CD4-positive, alpha-beta memory T cell (primary cell): ENCODE measurements around the gene CUBN. TPM values are rescaled to one million over a fixed set of nuclear protein-coding genes. Genes with fewer than 3 reads are reported as not detected.

Source experiments
- CTCF ChIA-PET: fragments of 350-600 bp; sonication (Branson Sonifier 250); formaldehyde crosslinking; loops from one replicate; lab custom pipeline; 2021; ENCODE audit warnings: inconsistent platforms; ENCODE audit not compliant: partially characterized antibody; lab: Charles Lee
- POLR2A ChIA-PET: fragments of 350-600 bp; sonication (Branson Sonifier 250); formaldehyde crosslinking; loops from one replicate; lab custom pipeline; 2021; ENCODE audit not compliant: partially characterized antibody; lab: Charles Lee
- DNase-seq, 5 donors: peaks; one replicate each; pipeline versions ENCODE4 v3.0.0 to v3.0.0-alpha.2; 2020 to 2022; ENCODE audit warnings: mixed read lengths in 1 of 5
- H3K27ac ChIP-seq: one replicate; pipeline ENCODE4 v1.7.0; 2013; ENCODE audit warnings: low read depth, low read length
- H3K27me3 ChIP-seq: 2 replicates; pipeline ENCODE4 v1.7.0; 2013; ENCODE audit warnings: mild to moderate bottlenecking, low read length, moderate library complexity; ENCODE audit not compliant: insufficient read depth
- H3K36me3 ChIP-seq: 2 replicates; pipeline ENCODE4 v1.7.0; 2013; ENCODE audit warnings: mild to moderate bottlenecking, low read length, moderate library complexity; ENCODE audit not compliant: insufficient read depth
- H3K4me1 ChIP-seq: 2 replicates; pipeline ENCODE4 v1.7.0; 2013; ENCODE audit warnings: mild to moderate bottlenecking, low read length, moderate library complexity; ENCODE audit not compliant: insufficient read depth
- H3K4me3 ChIP-seq, 2 donors: one replicate each; pipeline ENCODE4 v1.7.0; 2013; ENCODE audit warnings: low read length in 2 of 2, mild to moderate bottlenecking in 1 of 2
- H3K9me3 ChIP-seq, 2 donors: one replicate each; pipeline ENCODE4 v1.7.0; 2013; ENCODE audit warnings: low read length in 2 of 2, control low read depth in 1 of 2; ENCODE audit not compliant: control insufficient read depth in 1 of 2
- H3K27ac Mint-ChIP-seq, 7 donors: one replicate each; pipeline ENCODE4 v1.8.0; 2020 to 2021; ENCODE audit warnings: mixed read lengths in 7 of 7, mild to moderate bottlenecking in 6 of 7, inconsistent platforms in 3 of 7, moderate library complexity in 3 of 7
- H3K27me3 Mint-ChIP-seq, 2 donors: one replicate each; pipeline ENCODE4 v1.8.0; 2020 to 2021; ENCODE audit warnings: mixed read lengths in 2 of 2
- H3K36me3 Mint-ChIP-seq, 2 donors: one replicate each; pipeline ENCODE4 v1.8.0; 2020 to 2021; ENCODE audit warnings: mixed read lengths in 2 of 2, inconsistent platforms in 1 of 2, mild to moderate bottlenecking in 1 of 2
- H3K4me1 Mint-ChIP-seq, 4 donors: one replicate each; pipeline ENCODE4 v1.8.0; 2020 to 2021; ENCODE audit warnings: mixed read lengths in 4 of 4, mild to moderate bottlenecking in 1 of 4
- H3K4me3 Mint-ChIP-seq, 8 donors: one replicate each; pipeline ENCODE4 v1.8.0; 2020 to 2021; ENCODE audit warnings: mixed read lengths in 8 of 8, mild to moderate bottlenecking in 7 of 8, moderate library complexity in 6 of 8, inconsistent platforms in 3 of 8
- H3K9me3 Mint-ChIP-seq, 8 donors: one replicate each; pipeline ENCODE4 v1.8.0; 2020 to 2021; ENCODE audit warnings: mixed read lengths in 8 of 8, mild to moderate bottlenecking in 5 of 8, inconsistent platforms in 3 of 8, moderate library complexity in 1 of 8
- intact Hi-C: fragments of 100-400 bp; cut with micrococcal nuclease; formaldehyde crosslinking; loops from one replicate; pipeline ENCODE4 v1.15.1; 2023
- polyA plus RNA-seq, 2 donors: library from polyadenylated mRNA; unstranded; fragments of 300-500 nt; fragmentation: Illumina TruSeq; gene quantifications; one replicate each; pipeline ENCODE4 v1.2.3, GENCODE V29; 2021
- total RNA-seq, 2 experiments: library from RNA; stranded (reverse); gene quantifications; one replicate each; pipeline ENCODE4 v1.2.3, GENCODE V29; 2021

The CUBN gene
- total and polyA plus RNA-seq, 4 experiments from 2014 or later: 0.49 to 10.9 (median 8.5) TPM; not detected in 1

DNA sequence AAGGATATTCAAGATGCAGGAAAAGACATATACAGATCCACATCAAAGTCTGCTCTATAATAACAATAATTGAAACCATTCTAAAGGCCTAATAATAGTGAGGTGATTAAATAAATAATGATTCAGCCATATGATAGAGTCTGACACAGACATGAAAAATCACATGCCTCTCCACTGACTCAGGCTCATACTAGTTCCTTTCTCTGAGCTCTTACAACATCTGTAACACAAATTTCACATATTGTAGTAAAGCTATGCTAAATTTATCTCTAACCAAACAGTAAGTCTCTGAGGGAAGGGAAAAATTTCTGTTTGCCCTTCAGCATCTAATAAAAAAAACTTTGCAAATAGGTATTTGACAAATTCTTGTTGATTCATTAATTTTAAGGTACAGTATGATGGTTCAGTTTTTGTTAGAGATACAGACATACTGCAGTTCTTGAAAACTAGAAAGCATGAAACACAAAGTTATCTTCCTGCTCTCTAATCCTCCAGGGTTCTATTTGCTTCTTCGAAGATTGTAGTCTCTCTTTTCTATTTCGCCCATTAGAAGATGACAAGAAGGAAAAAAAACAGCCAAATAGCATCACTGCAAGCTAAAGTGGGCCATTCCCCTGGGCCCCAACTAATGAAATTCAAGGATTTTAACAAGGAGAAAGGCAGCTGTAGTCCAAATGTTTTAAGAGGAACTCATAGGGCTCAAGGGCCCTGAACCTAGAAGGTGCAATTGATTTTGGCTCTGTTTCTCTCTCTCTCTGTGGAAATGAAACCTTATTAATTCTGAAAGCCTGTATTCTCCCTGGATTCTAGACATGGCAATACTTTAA is 53.9 kb downstream of the CUBN start:
- Mint-ChIP-seq H3K9me3 (peaks cover 0 to under 1% (median 0%) of the 10 kb centered on the region in 8 donors), H3K4me3 (no peak overlapping the region), H3K27ac (peak overlapping the region in 3 of 7 donors; percentile 17 to 53 (median 48)), H3K36me3 (peaks cover 12 to 16% of the 10 kb centered on the region in 2 donors), H3K27me3 (no peaks in the 10 kb centered on the region), H3K4me1 (peaks cover 0 to 4% (median 2%) of the 10 kb centered on the region in 4 donors)
- H3K4me1 ChIP-seq: no peaks in the 10 kb centered on the region
- H3K36me3 ChIP-seq: no peaks in the 10 kb centered on the region
- no peak overlapping the region for H3K27ac ChIP-seq
- H3K9me3 ChIP-seq: no peaks in the 10 kb centered on the region
- no peak for DNase-seq
- no peaks in the 10 kb centered on the region for H3K27me3 ChIP-seq
- intact Hi-C loops: no loop called here
- no peak overlapping the region for H3K4me3 ChIP-seq
- ChIA-PET CTCF (no interaction called here), POLR2A (no interaction called here)

DNA sequence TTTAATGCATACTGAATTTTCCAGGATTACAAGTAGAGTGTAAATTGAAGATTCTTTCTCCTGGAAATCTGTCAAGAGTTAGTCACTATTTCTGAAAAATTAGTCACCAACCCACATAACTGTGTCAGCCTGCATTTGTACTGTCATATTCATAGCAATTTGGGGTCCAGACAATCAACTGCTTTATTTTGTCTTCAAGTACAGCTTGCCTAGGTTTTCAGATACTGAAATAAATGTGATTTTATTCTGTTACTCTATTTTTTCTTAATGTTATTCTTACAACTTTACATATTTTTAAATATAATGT is 55.1 kb downstream of the CUBN start:
- no peak overlapping the region for H3K27ac ChIP-seq
- H3K4me3 ChIP-seq: no peak overlapping the region
- no peaks in the 10 kb centered on the region for H3K9me3 ChIP-seq
- Mint-ChIP-seq H3K4me3 (no peak overlapping the region), H3K4me1 (peaks cover 0 to 4% (median 1%) of the 10 kb centered on the region in 4 donors), H3K36me3 (peaks cover 9 to 19% of the 10 kb centered on the region in 2 donors), H3K27me3 (no peaks in the 10 kb centered on the region), H3K27ac (no peak overlapping the region), H3K9me3 (peaks cover 0 to 1% (median 0%) of the 10 kb centered on the region in 8 donors)
- DNase-seq: no peak
- intact Hi-C loops: no loop called here
- H3K27me3 ChIP-seq: no peaks in the 10 kb centered on the region
- H3K36me3 ChIP-seq: no peaks in the 10 kb centered on the region
- H3K4me1 ChIP-seq: no peaks in the 10 kb centered on the region
- ChIA-PET CTCF (no interaction called here), POLR2A (no interaction called here)

DNA sequence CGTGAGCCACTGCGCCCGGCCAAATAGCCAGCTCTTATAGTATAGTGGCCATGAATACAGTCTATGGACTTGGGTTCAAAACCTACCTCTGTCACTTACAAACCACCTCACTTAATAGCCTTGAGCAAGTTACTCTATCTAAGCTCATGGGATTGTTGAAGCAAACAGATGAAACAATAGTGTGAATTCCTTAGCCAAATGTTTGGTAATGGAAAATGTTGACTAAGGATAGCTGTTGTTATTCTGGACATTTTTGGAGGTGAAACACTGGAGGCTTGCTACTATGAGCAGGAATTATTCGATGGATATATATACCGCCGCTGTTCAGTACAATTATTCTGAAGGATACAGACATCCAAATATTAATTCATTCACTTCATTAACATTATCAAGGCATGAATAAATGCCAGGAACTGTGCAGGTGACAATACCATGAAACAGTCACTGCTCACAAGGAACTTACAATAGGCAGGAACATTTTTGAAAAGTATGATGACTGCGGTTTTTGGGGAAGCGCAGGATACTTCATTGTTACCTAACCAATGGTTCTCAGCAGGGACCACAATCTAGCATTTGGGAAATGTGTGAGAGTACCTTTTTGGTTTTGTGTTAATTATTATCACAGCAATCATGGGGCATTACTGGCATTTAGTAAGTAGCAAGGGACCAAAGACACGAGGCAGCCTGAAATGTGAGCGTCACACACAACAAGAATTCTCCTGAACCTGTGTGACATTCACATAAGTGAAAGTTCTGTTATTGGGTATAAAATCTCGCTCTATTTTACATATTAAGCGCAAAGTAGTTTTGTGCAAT is 55.7 kb downstream of the CUBN start:
- Mint-ChIP-seq H3K4me1 (peaks cover 0 to 2% (median under 1%) of the 10 kb centered on the region in 4 donors), H3K27ac (no peak overlapping the region), H3K36me3 (peaks cover 8 to 18% of the 10 kb centered on the region in 2 donors), H3K4me3 (no peak overlapping the region), H3K9me3 (peaks cover 0 to 3% (median 0%) of the 10 kb centered on the region in 8 donors), H3K27me3 (no peaks in the 10 kb centered on the region)
- DNase-seq: no peak
- Histone ChIP-seq H3K9me3 (no peaks in the 10 kb centered on the region), H3K4me3 (no peak overlapping the region), H3K27ac (no peak overlapping the region), H3K27me3 (no peaks in the 10 kb centered on the region), H3K36me3 (no peaks in the 10 kb centered on the region), H3K4me1 (no peaks in the 10 kb centered on the region)
- CTCF ChIA-PET: no interaction called here
- intact Hi-C loops: no loop called here
- POLR2A ChIA-PET: no interaction called here

DNA sequence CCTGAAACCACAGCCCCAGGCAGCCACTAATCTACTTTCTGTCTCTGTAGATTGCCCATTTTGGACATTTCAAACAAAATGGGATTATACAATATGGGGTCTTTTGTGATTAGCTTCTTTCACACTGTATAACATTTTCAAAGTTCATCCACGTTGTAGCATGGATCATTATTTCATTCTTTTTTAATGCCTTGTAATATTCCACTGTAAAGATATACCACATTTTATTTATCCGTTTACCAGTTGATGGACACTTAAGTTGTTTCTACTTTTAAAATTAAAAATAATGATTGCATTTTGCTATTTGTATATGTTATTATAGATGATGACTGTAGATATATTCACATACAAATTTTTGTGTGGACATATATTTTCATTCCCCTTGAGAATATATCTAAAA is 60.7 kb downstream of the CUBN start:
- H3K27me3 Mint-ChIP-seq: no peaks in the 10 kb centered on the region
- no peaks in the 10 kb centered on the region for H3K9me3 ChIP-seq
- H3K27ac Mint-ChIP-seq: peak overlapping the region in 1 of 7 donors; percentile 18
- H3K27me3 ChIP-seq: no peaks in the 10 kb centered on the region
- peaks cover 13% of the 10 kb centered on the region for H3K4me1 ChIP-seq
- intact Hi-C loops: loop anchor here (5.0 kb wide), 1 partner anchor 42 kb away; no protein-coding TSS in a partner anchor
- CTCF ChIA-PET: interaction anchor here (0.6 kb wide), 1 partner anchor 88 kb away, joined by 3 read pairs; no protein-coding TSS in a partner anchor
- peaks cover 12 to 15% (median 15%) of the 10 kb centered on the region in 4 donors for H3K4me1 Mint-ChIP-seq
- no peak overlapping the region for H3K27ac ChIP-seq
- POLR2A ChIA-PET: no interaction called here
- no peaks in the 10 kb centered on the region for H3K36me3 ChIP-seq
- DNase-seq: no peak
- H3K4me3 Mint-ChIP-seq: no peak overlapping the region
- peaks cover 17 to 27% of the 10 kb centered on the region in 2 donors for H3K36me3 Mint-ChIP-seq
- H3K4me3 ChIP-seq: no peak overlapping the region
- peaks cover 0 to 4% (median 0%) of the 10 kb centered on the region in 8 donors for H3K9me3 Mint-ChIP-seq

DNA sequence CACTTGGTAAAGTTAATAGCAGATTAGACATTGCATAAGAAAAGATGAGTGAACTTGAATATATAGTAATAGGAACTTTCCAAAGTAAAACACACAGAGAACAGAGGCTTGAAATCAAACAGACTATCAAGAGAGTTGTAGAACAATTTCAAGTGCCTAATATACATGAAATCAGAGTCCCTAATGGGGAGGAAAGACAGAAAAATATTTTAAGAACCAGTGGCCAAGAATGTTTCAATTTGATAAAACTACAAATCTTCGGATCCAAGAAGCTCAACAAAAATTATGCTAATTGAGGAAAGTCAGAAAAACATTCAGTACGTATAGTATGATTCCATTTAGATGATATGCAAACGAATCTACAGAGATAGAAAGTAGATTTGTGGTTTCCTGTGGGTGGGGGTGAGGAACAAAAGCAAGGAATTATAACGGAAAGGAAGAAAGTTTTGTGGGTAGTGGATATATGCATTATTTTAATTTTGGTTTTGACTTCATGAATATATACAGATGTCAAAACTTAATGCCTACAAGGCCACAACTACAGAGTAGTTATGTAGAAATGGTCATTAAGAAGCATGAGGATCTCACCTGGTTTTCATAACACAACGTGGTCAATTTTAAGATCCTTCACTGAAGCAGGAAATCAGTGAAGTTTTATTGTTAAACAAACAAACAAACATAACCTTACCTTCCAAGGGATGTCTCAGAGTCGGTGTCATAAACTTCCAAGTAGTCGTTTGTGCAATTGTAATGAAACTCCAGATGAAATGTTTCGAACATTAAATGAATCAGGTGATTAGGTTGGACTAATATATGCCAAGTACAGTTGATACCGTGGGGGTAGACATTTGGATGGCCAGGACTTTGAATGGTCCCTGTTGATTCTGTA is 62.0 kb downstream of the CUBN start:
- ChIA-PET CTCF (no interaction called here), POLR2A (no interaction called here)
- Histone ChIP-seq H3K27me3 (no peaks in the 10 kb centered on the region), H3K4me1 (peaks cover 13% of the 10 kb centered on the region), H3K27ac (no peak overlapping the region), H3K4me3 (no peak overlapping the region), H3K36me3 (no peaks in the 10 kb centered on the region), H3K9me3 (no peaks in the 10 kb centered on the region)
- DNase-seq: peak in 3 of 5 donors; percentile 2 to 5 (median 3)
- peak overlapping the region in 7 of 8 donors; percentile 6 to 73 (median 8) for H3K4me3 Mint-ChIP-seq
- intact Hi-C loops: loop anchor here (5.0 kb wide), 1 partner anchor 40 kb away; no protein-coding TSS in a partner anchor
- peaks cover 0 to 4% (median 0%) of the 10 kb centered on the region in 8 donors for H3K9me3 Mint-ChIP-seq
- H3K27ac Mint-ChIP-seq: peak overlapping the region in 5 of 7 donors; percentile 0 to 62 (median 15)
- H3K27me3 Mint-ChIP-seq: no peaks in the 10 kb centered on the region
- peaks cover 14 to 22% (median 19%) of the 10 kb centered on the region in 4 donors for H3K4me1 Mint-ChIP-seq
- H3K36me3 Mint-ChIP-seq: peaks cover 26 to 30% of the 10 kb centered on the region in 2 donors

DNA sequence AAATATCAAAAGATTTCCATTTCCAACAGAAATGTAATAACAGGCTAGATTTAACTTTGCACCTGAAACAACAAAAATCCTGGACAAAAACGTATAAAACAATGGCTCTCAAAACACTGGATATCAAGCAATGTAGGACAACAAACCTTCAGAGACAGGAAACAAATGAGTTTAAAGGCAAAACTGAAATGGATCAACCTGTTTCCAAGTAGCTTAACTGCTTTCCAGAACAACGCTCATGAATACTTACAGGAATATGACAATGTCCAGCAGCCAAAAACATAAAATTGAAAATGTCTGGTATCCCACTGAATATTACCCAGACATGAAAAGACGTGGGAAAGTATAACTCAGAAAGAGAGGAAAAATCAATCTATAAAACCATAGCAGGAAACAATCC is 62.8 kb downstream of the CUBN start:
- CTCF ChIA-PET: no interaction called here

More for the DNA sequence above, 62.8 kb downstream of the CUBN start:
- Mint-ChIP-seq H3K27me3 (no peaks in the 10 kb centered on the region), H3K4me1 (peaks cover 16 to 26% (median 20%) of the 10 kb centered on the region in 4 donors), H3K9me3 (peaks cover 0 to 4% (median 0%) of the 10 kb centered on the region in 8 donors), H3K36me3 (peaks cover 26 to 30% of the 10 kb centered on the region in 2 donors), H3K27ac (no peak overlapping the region), H3K4me3 (peak overlapping the region in 1 of 8 donors; percentile 16)
- no peak overlapping the region for H3K27ac ChIP-seq
- H3K9me3 ChIP-seq: no peaks in the 10 kb centered on the region
- POLR2A ChIA-PET: interaction anchor here (0.7 kb wide), 1 partner anchor 169 kb away, joined by 3 read pairs; no protein-coding TSS in a partner anchor
- no peak for DNase-seq
- no peaks in the 10 kb centered on the region for H3K27me3 ChIP-seq
- no peaks in the 10 kb centered on the region for H3K36me3 ChIP-seq
- H3K4me1 ChIP-seq: peaks cover 13% of the 10 kb centered on the region
- H3K4me3 ChIP-seq: no peak overlapping the region
- intact Hi-C loops: loop anchor here (5.0 kb wide), 1 partner anchor 40 kb away; no protein-coding TSS in a partner anchor
